Right lobe of liver (tissue), 6 donors: ENCODE data around the gene ASB2. TPM values are rescaled to one million over a fixed set of nuclear protein-coding genes. Genes with fewer than 3 reads are reported as not detected.

Experiments
- ATAC-seq, 4 donors: fragments of 200-7000 bp; cut with Tn5 transposase; one replicate each; pipeline ENCODE4 v1.9.1; 2020; ENCODE audit warnings: mild to moderate bottlenecking in 4 of 4, moderate library complexity in 4 of 4
- DNase-seq, 3 donors: peaks; one replicate each; pipeline ENCODE4 v3.0.0-alpha.2; 2020
- H3K27ac ChIP-seq, 3 donors: fragments of 200-600 bp; one replicate each; pipeline ENCODE4 v1.8.0; 2022
- H3K27me3 ChIP-seq, 2 donors: fragments of 200-600 bp; one replicate each; pipeline ENCODE4 v1.8.0; 2022
- H3K36me3 ChIP-seq, 4 donors: fragments of 200-600 bp; sonication (generic) in 1 of 4; one replicate each; pipeline versions ENCODE4 v1.5.1 to v1.8.0; 2017 to 2022; ENCODE audit warnings: control low read depth in 1 of 4
- H3K4me1 ChIP-seq, 4 donors: fragments of 200-600 bp; sonication (generic) in 1 of 4; one replicate each; pipeline versions ENCODE4 v1.5.1 to v1.8.0; 2017 to 2022; ENCODE audit warnings: control low read depth in 1 of 4
- H3K4me3 ChIP-seq, 3 donors: fragments of 200-600 bp; one replicate each; pipeline ENCODE4 v1.8.0; 2022
- H3K9me3 ChIP-seq, 4 donors: fragments of 200-600 bp; sonication (generic) in 1 of 4; one replicate each; pipeline versions ENCODE4 v1.5.1 to v1.8.0; 2017 to 2022; ENCODE audit warnings: control low read depth in 1 of 4
- CTCF ChIP-seq, 4 donors: fragments of 200-600 bp in 3 of 4; fragments of 450-650 bp in 1 of 4; IDR thresholded peaks; one replicate each; pipeline versions ENCODE4 v1.5.1 to v1.8.0; 2016 to 2022; ENCODE audit warnings: antibody characterized with exemption in 4 of 4, mild to moderate bottlenecking in 2 of 4
- POLR2A ChIP-seq: fragments of 450-650 bp; IDR thresholded peaks from one replicate; pipeline ENCODE4 v1.6.1; 2017; ENCODE audit warnings: antibody characterized with exemption, mild to moderate bottlenecking
- WGBS: methylation state at CpG from one replicate; pipeline ENCODE4 v1.1.6; 2018; ENCODE audit warnings: low coverage, low lambda C conversion rate; ENCODE audit not compliant: insufficient coverage; ENCODE audit errors: missing lambda C conversion rate; 5-methylcytosine and 5-hydroxymethylcytosine counted together
- intact Hi-C, 2 donors: fragments of 100-400 bp; cut with DNase I; formaldehyde crosslinking; loops; one replicate each; pipeline versions ENCODE4 v1.11.2 to v1.14.1; 2022
- total RNA-seq, 6 experiments: library from RNA; depleted of rRNA in 2 of 6; stranded (reverse); fragments of >200 nt in 2 of 6; fragmentation: NEBNext Ultra II Directional in 3 of 6; extraction: Animal tissue kit (Norgen Biotek cat#: 25700) in 3 of 6; gene quantifications; one replicate each; pipeline versions ENCODE4 v1.1.0 to v1.2.4, GENCODE V29; 2016 to 2023
- donor health status: DM: no; HTN: yes; CAD: no.
- donor health status: DM: no; HTN: no; CAD: no.
- donor health status: DM: no; HTN: no; CAD: no.
- donor health status: DM: no; HTN: yes; CAD: no.
- donor health status: DM: no; HTN: yes; CAD: no.

Gene ASB2
- total RNA-seq, 6 experiments from 2014 or later = 0.20 to 0.59 (median 0.28) TPM

GRCh38 chr14:93974299-93974698 lies 2.1 kb downstream of the ASB2 start:
- intact Hi-C loops = no loop called here
- H3K4me1 ChIP-seq = no peaks in the 10 kb centered on the region
- H3K4me3 ChIP-seq = no peak overlapping the region
- DNase-seq (no peak), ATAC-seq (no peak)
- no peaks in the 10 kb centered on the region for H3K36me3 ChIP-seq
- TF ChIP-seq CTCF (IDR thresholded peaks at IDR 0.05) (no peak), POLR2A (no peak)
- no peaks in the 10 kb centered on the region for H3K9me3 ChIP-seq
- no peak overlapping the region for H3K27ac ChIP-seq
- WGBS = 82% methylated on average over 3 of the region's 6 CpGs
- no peaks in the 10 kb centered on the region for H3K27me3 ChIP-seq

GRCh38 chr14:93973607-93974006 lies 2.8 kb downstream of the ASB2 start:
- H3K4me1 ChIP-seq = no peaks in the 10 kb centered on the region
- no peaks in the 10 kb centered on the region for H3K9me3 ChIP-seq
- H3K27ac ChIP-seq = no peak overlapping the region
- intact Hi-C loops = no loop called here
- no peak for DNase-seq
- WGBS = 81% methylated on average over 3 of the region's 6 CpGs
- no peaks in the 10 kb centered on the region for H3K27me3 ChIP-seq
- ATAC-seq = no peak
- no peaks in the 10 kb centered on the region for H3K36me3 ChIP-seq
- H3K4me3 ChIP-seq = no peak overlapping the region
- no peak for TF ChIP-seq POLR2A
- no peak for TF ChIP-seq CTCF (IDR thresholded peaks at IDR 0.05)

DNA sequence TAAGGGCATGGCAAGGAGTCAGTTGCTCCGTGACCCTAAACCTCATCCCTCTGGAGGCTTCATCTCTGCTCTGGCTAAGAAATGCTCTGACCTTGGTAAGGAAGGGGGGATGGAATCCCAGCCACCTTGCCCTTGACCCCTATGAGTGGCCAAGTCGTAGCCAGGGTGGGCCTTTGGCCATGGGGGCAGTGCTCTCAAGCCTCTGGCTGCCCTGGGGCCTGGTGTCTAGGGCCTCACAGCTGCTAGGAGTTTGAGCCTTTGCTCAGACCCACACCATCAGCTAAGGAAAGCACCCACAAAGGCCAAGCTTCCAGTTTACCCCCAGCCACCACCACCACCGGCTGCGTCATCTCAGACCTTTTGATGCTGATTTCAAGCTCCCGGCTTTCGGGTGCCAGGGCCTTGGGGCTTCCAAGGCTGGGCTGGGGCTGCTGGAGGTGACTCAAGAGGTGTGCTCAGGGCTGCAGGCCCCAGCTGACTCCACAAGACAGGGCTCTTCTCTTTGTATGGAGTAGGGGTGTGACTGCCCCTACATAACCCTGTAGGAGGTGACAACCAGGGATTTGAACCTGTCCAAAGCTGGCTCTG lies 3.7 kb downstream of the ASB2 start:
- intact Hi-C loops = no loop called here
- Histone ChIP-seq H3K27ac (no peak overlapping the region), H3K4me3 (no peak overlapping the region), H3K9me3 (no peaks in the 10 kb centered on the region), H3K36me3 (no peaks in the 10 kb centered on the region), H3K27me3 (no peaks in the 10 kb centered on the region), H3K4me1 (no peaks in the 10 kb centered on the region)
- TF ChIP-seq CTCF (IDR thresholded peaks at IDR 0.05) (no peak), POLR2A (no peak)
- DNase-seq (no peak), ATAC-seq (no peak)
- no CpG with 5 or more reads among the region's 6 CpGs for WGBS

DNA sequence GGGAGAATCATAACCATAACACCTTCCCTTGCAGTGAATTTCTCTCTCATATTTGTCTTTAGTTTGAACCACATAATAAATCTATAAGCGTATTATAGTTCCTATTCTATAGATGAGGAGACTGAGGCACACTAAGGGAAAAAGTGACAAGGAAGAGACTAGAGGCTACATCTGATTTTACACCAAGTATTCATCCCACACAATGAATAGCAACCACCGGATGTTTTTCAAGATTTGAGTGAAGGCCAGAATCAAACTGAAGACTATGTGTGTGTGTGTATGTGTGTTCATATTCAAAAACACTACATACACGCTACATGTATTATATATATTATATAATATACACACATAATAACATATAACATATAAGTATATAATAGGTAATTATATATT lies 4.7 kb downstream of the ASB2 start:
- Histone ChIP-seq H3K36me3 (no peaks in the 10 kb centered on the region), H3K27me3 (no peaks in the 10 kb centered on the region), H3K9me3 (no peaks in the 10 kb centered on the region), H3K4me1 (no peaks in the 10 kb centered on the region), H3K27ac (no peak overlapping the region), H3K4me3 (no peak overlapping the region)
- TF ChIP-seq CTCF (IDR thresholded peaks at IDR 0.05) = no peak
- TF ChIP-seq POLR2A = no peak
- DNase-seq (no peak), ATAC-seq (no peak)
- intact Hi-C loops = no loop called here
- 72% methylated on average over 3 of the region's 3 CpGs for WGBS
